Spleen (tissue), 11 donors: ENCODE data around the gene SPATA6. TPM values are rescaled to one million over a fixed set of nuclear protein-coding genes. Genes with fewer than 3 reads are reported as not detected.
"Not testable (repeated sequence)": the region's sequence is repeated elsewhere in the genome, so short reads cannot be mapped to it uniquely, and the experiment has no call there.

Experiments used
- DNase-seq: peaks from one replicate; pipeline ENCODE4 v3.0.0-alpha.2; 2020
- H3K27ac ChIP-seq, 8 donors: fragments of 200-600 bp; sonication (generic) in 7 of 8; 1 replicate in 4 of 8; 2 replicates in 4 of 8; pipeline versions ENCODE4 v1.5.0 to v1.8.0; 2016 to 2021; ENCODE audit warnings: inconsistent platforms in 4 of 8, mild to moderate bottlenecking in 4 of 8, moderate library complexity in 1 of 8
- H3K27me3 ChIP-seq, 7 donors: fragments of 200-600 bp; sonication (generic) in 6 of 7; replicated peaks in 1 of 7; 1 replicate in 4 of 7; 2 replicates in 3 of 7; pipeline versions ENCODE4 v1.5.0 to v1.8.0; 2016 to 2021; ENCODE audit warnings: inconsistent platforms in 3 of 7, mild to moderate bottlenecking in 1 of 7
- H3K36me3 ChIP-seq, 6 donors: fragments of 200-600 bp; sonication (generic) in 5 of 6; 1 replicate in 4 of 6; 2 replicates in 2 of 6; pipeline versions ENCODE4 v1.5.0 to v1.8.0; 2016 to 2021; ENCODE audit warnings: inconsistent platforms in 2 of 6
- H3K4me1 ChIP-seq, 6 donors: fragments of 200-600 bp; sonication (generic) in 5 of 6; 1 replicate in 3 of 6; 2 replicates in 3 of 6; pipeline versions ENCODE4 v1.5.0 to v1.8.0; 2016 to 2021; ENCODE audit warnings: inconsistent platforms in 3 of 6
- H3K4me3 ChIP-seq, 8 donors: fragments of 200-600 bp; sonication (generic) in 7 of 8; 1 replicate in 4 of 8; 2 replicates in 4 of 8; pipeline versions ENCODE4 v1.5.0 to v1.8.0; 2016 to 2021; ENCODE audit warnings: inconsistent platforms in 4 of 8, mild to moderate bottlenecking in 4 of 8, moderate library complexity in 2 of 8
- H3K9me3 ChIP-seq, 8 donors: fragments of 200-600 bp; sonication (generic) in 7 of 8; 1 replicate in 4 of 8; 2 replicates in 4 of 8; pipeline versions ENCODE4 v1.5.0 to v1.8.0; 2016 to 2021; ENCODE audit warnings: inconsistent platforms in 4 of 8
- CTCF ChIP-seq, 11 experiments: fragments of 200-600 bp in 7 of 11; fragments of 450-650 bp in 4 of 11; sonication (generic) in 4 of 11; IDR thresholded peaks in 8 of 11; conservative IDR thresholded peaks in 3 of 11; 1 replicate in 7 of 11; 2 replicates in 4 of 11; pipeline versions ENCODE4 v1.4.0 to v1.8.0; 2016 to 2021; ENCODE audit warnings: antibody characterized with exemption in 11 of 11, inconsistent platforms in 4 of 11, mild to moderate bottlenecking in 1 of 11
- POLR2A ChIP-seq, 3 donors: fragments of 450-650 bp; IDR thresholded peaks; one replicate each; pipeline ENCODE4 v1.5.1; 2017; ENCODE audit warnings: antibody characterized with exemption in 3 of 3, mild to moderate bottlenecking in 1 of 3
- POLR2AphosphoS5 ChIP-seq, 3 donors: sonication (generic); formaldehyde crosslinking; IDR thresholded peaks; one replicate each; pipeline ENCODE4 v1.5.1; 2017; ENCODE audit warnings: antibody characterized with exemption in 3 of 3
- WGBS, 5 donors: extraction: QIAGEN DNeasy Blood & Tissue Kit in 3 of 5; methylation state at CpG; one replicate each; pipeline versions ENCODE4 v1.1.5 to v1.1.7; 2013 to 2018; 5-methylcytosine and 5-hydroxymethylcytosine counted together
- intact Hi-C: fragments of 100-400 bp; cut with DNase I; formaldehyde crosslinking; loops from one replicate; pipeline ENCODE4 v1.15.0; 2023; ENCODE audit warnings: low total_unique reads
- polyA plus RNA-seq, 3 donors: library from polyadenylated mRNA; stranded (reverse); fragments of 200-250 nt; gene quantifications; one replicate each; pipeline ENCODE4 v1.2.1, GENCODE V29; 2013
- total RNA-seq, 7 donors: library from RNA; depleted of rRNA in 3 of 7; stranded (reverse); fragments of >200 nt in 3 of 7; fragmentation: NEBNext Ultra II Directional in 4 of 7; extraction: Animal tissue kit (Norgen Biotek cat#: 25700) in 4 of 7; gene quantifications; one replicate each; pipeline versions ENCODE4 v1.1.0 to v1.2.1, GENCODE V29; 2016 to 2021
- donor health status: healthy with polysubstance abuse.
- donor health status: DM: no; HTN: no; CAD: no; lungs with moderate emphysema.
- donor health status: DM: no; HTN: no; CAD: no.
- donor health status: Bipolar disorder and iron deficiency.
- donor health status: healthy.
- donor health status: DM: no; HTN: no; CAD: no.
- donor health status: DM: yes; HTN: yes; CAD: no.

Gene SPATA6
- total and polyA plus RNA-seq, 10 donors: 2.2 to 34.9 (median 15.9) TPM

GRCh38 chr1:48291421-48291820, 180.6 kb downstream of the SPATA6 start:
- Histone ChIP-seq H3K9me3 (peaks cover 0 to 7% (median 0%) of the 10 kb centered on the region in 8 donors), H3K36me3 (peaks cover 0 to 4% (median 0%) of the 10 kb centered on the region in 6 donors), H3K4me3 (no peak overlapping the region), H3K4me1 (no peaks in the 10 kb centered on the region), H3K27me3 (no peaks in the 10 kb centered on the region), H3K27ac (no peak overlapping the region)
- intact Hi-C loops: no loop called here
- WGBS, 5 donors: 85 to 100% (median 97%) methylated on average over 4 of the region's 4 CpGs
- no peak for TF ChIP-seq POLR2A (IDR thresholded peaks at IDR 0.05)
- TF ChIP-seq POLR2AphosphoS5 (IDR thresholded peaks at IDR 0.05): no peak
- no peak for TF ChIP-seq CTCF (IDR thresholded peaks at IDR 0.05 in 8 of 11, conservative IDR thresholded peaks at IDR 0.05 in 3 of 11)
- peak; percentile 37 for DNase-seq

GRCh38 chr1:48285525-48285924, 186.5 kb downstream of the SPATA6 start:
- no peak for DNase-seq
- WGBS, 5 donors: 74 to 92% (median 88%) methylated on average over 3 of the region's 3 CpGs
- H3K36me3 ChIP-seq: no peaks in the 10 kb centered on the region
- no peaks in the 10 kb centered on the region for H3K27me3 ChIP-seq
- H3K27ac ChIP-seq: no peak overlapping the region
- H3K4me3 ChIP-seq: no peak overlapping the region
- no peak for TF ChIP-seq POLR2AphosphoS5 (IDR thresholded peaks at IDR 0.05)
- TF ChIP-seq CTCF (IDR thresholded peaks at IDR 0.05 in 8 of 11, conservative IDR thresholded peaks at IDR 0.05 in 3 of 11): no peak
- TF ChIP-seq POLR2A (IDR thresholded peaks at IDR 0.05): no peak
- intact Hi-C loops: no loop called here
- H3K4me1 ChIP-seq: no peaks in the 10 kb centered on the region
- H3K9me3 ChIP-seq: peaks cover 0 to 17% (median 10%) of the 10 kb centered on the region in 8 donors

- DNase-seq: peak; percentile 62
- H3K4me1 ChIP-seq, intact Hi-C loops, H3K4me3 ChIP-seq, H3K27me3 ChIP-seq, H3K27ac ChIP-seq, H3K36me3 ChIP-seq: not testable (repeated sequence)
- peaks cover 0 to 17% (median 10%) of the 10 kb centered on the region in 8 donors for H3K9me3 ChIP-seq
- 57 to 84% (median 78%) methylated on average over 3 to 10 of the region's 10 CpGs for WGBS, 5 donors
Observed at GRCh38 chr1:48284696-48285420, 187.1 kb downstream of the SPATA6 start.

- H3K9me3 ChIP-seq: peaks cover 0 to 14% (median 7%) of the 10 kb centered on the region in 8 donors
- intact Hi-C loops, DNase-seq, H3K27me3 ChIP-seq, H3K27ac ChIP-seq, H3K4me1 ChIP-seq, H3K36me3 ChIP-seq, H3K4me3 ChIP-seq: not testable (repeated sequence)
Observed at GRCh38 chr1:48282329-48282728, 189.7 kb downstream of the SPATA6 start.

GRCh38 chr1:48277437-48277836, 194.6 kb downstream of the SPATA6 start:
- DNase-seq, H3K36me3 ChIP-seq, intact Hi-C loops, H3K4me3 ChIP-seq, H3K27me3 ChIP-seq, H3K4me1 ChIP-seq, H3K27ac ChIP-seq: not testable (repeated sequence)
- 92 to 96% (median 93%) methylated on average over 8 to 10 of the region's 10 CpGs for WGBS, 5 donors
- peaks cover 0 to 12% (median 4%) of the 10 kb centered on the region in 8 donors for H3K9me3 ChIP-seq
